Measurements from ENCODE around the gene HOXA7. TPM values are rescaled to one million over a fixed set of nuclear protein-coding genes. Genes with fewer than 3 reads are reported as not detected.

Gene HOXA7
- total RNA-seq, 1 donor from 2014 or later: 8.8 TPM

DNA sequence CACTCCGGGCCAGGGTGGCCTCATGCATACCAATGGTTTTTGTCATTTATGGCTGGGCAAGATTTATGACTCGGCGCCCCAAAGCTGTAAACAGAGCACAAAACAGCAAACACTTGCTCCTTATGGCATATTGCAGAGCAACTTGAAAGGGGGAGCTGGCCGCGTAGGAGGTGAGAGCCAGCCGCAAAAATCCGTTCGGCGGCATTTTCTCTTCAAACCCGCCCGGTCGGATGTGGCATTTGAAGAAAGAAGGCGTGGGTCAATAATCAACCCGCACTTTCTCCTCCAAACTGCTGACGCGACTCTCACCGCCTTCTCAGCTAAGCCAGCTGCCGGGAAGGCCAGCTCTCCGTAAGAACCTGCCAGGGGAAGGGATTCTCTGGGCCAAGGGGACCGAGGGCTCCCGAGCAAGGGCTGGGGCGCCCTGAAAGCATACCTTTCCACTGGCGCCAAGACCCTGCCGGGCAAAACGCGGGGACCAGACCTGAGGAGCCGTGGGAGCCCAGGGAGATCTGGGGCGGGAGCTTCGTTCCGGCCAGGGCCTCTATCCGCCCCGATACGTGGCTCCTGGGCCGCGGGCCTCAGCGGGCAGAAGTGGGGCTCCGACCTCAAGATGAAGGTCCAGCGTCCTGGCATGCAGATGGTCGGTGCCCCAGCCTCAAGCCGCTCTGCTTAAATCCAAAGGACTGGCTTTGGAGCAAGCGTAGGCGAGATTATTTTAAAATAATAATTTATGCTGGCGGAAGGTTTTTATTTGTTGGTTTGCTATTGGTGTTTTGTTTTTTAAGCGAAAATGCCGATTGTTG is 41.1 kb downstream of the HOXA7 start:
- H3K27ac Mint-ChIP-seq (ENCODE audit: unreplicated experiment): no peak overlapping the region
- H3K4me1 Mint-ChIP-seq: peaks cover 27% of the 10 kb centered on the region
- no peaks in the 10 kb centered on the region for H3K9me3 Mint-ChIP-seq
- peak overlapping the region; percentile 87 for H3K4me3 Mint-ChIP-seq
- TF ChIP-seq, protein P1, sequence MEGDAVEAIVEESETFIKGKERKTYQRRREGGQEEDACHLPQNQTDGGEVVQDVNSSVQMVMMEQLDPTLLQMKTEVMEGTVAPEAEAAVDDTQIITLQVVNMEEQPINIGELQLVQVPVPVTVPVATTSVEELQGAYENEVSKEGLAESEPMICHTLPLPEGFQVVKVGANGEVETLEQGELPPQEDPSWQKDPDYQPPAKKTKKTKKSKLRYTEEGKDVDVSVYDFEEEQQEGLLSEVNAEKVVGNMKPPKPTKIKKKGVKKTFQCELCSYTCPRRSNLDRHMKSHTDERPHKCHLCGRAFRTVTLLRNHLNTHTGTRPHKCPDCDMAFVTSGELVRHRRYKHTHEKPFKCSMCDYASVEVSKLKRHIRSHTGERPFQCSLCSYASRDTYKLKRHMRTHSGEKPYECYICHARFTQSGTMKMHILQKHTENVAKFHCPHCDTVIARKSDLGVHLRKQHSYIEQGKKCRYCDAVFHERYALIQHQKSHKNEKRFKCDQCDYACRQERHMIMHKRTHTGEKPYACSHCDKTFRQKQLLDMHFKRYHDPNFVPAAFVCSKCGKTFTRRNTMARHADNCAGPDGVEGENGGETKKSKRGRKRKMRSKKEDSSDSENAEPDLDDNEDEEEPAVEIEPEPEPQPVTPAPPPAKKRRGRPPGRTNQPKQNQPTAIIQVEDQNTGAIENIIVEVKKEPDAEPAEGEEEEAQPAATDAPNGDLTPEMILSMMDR (conservative IDR thresholded peaks at IDR 0.05): no peak
- peaks cover 96% of the 10 kb centered on the region for H3K27me3 Mint-ChIP-seq (ENCODE audit: low read depth)
- no peak for DNase-seq (ENCODE audit: low read depth, low spot score)
- peaks cover 3% of the 10 kb centered on the region for H3K36me3 Mint-ChIP-seq (ENCODE audit: low read depth)

DNA sequence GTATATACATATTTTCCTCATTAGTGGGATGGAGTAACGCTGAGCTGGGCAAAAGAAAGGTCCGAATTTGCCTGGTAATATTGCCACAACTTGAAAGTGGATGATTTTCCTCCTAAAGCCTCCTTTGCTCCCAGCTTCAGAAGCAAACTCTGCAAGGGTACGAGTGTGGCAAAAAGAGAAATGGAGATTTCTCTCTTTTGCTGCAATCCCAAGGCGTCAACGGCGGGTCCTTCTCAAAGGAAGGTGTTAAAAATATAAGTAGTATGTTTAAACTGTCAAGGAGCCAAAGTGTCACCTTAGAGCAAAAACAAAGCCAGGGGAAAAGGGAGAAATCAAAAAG is 41.6 kb downstream of the HOXA7 start:
- peaks cover 30% of the 10 kb centered on the region for H3K4me1 Mint-ChIP-seq
- peak overlapping the region; percentile 87 for H3K4me3 Mint-ChIP-seq
- peaks cover 4% of the 10 kb centered on the region for H3K36me3 Mint-ChIP-seq (ENCODE audit: low read depth)
- no peaks in the 10 kb centered on the region for H3K9me3 Mint-ChIP-seq
- peaks cover 96% of the 10 kb centered on the region for H3K27me3 Mint-ChIP-seq (ENCODE audit: low read depth)
- TF ChIP-seq, protein P1 (conservative IDR thresholded peaks at IDR 0.05): no peak
- DNase-seq (ENCODE audit: low read depth, low spot score): no peak
- no peak overlapping the region for H3K27ac Mint-ChIP-seq (ENCODE audit: unreplicated experiment)

GRCh38 chr7:27113991-27114769 is 42.3 kb downstream of the HOXA7 start:
- Mint-ChIP-seq H3K27me3 (ENCODE audit: low read depth) (peaks cover 96% of the 10 kb centered on the region), H3K36me3 (ENCODE audit: low read depth) (peaks cover 9% of the 10 kb centered on the region), H3K4me1 (peaks cover 36% of the 10 kb centered on the region), H3K27ac (ENCODE audit: unreplicated experiment) (peak overlapping the region; percentile 20), H3K4me3 (peak overlapping the region; percentile 83), H3K9me3 (no peaks in the 10 kb centered on the region)
- DNase-seq (ENCODE audit: low read depth, low spot score): no peak
- TF ChIP-seq, protein P1 (conservative IDR thresholded peaks at IDR 0.05): no peak

DNA sequence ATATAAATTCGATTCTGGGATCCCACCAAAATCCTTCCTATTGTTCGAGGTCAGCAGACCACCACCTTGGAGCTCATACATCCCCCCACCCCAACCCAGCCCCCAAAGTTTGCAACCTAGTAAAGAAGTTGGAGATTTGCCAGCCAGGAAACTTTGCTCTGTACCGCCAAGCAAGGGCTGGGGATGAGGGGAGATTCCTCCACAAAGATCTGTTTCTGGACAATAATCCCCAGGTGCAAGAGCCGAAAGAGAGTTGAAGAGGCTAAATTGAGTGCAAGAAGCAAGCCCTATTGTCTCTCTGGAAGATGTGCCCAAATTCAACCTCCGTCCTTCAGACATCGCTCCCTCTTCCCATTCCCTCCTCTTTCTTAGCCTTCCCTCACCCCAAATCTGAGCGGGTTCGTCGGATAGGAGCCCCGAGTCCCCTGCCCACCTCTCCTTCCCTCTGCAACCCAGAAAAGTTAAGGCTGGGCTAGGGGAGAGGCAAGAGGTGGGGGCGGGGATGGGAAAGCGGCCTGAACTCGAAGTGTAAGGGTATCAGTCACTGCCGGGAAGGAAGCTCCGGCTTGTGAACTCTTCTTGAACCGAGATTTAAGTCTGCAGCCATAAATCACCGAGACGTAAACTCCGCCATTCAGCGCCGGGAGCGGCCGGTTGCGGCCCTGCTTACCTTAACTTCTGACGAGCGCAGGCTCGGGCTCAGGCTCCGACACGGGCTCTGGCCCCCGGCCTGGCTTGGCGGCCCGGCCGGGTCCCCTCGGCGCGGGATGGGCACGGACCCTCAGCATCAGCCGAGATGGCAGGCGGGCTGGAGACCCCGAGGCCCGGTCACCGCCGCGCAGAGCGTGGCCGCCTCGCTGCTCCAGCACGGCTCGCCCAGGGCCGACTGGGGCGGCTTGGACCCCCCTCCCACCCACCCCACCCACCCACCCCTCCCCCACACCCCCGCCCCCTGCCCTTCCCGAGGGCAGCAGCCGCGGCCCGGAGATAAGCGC is 43.2 kb downstream of the HOXA7 start:
- H3K27ac Mint-ChIP-seq (ENCODE audit: unreplicated experiment): no peak overlapping the region
- TF ChIP-seq, protein P1 (conservative IDR thresholded peaks at IDR 0.05): no peak
- peak overlapping the region; percentile 89 for H3K4me3 Mint-ChIP-seq
- H3K4me1 Mint-ChIP-seq: peaks cover 44% of the 10 kb centered on the region
- DNase-seq (ENCODE audit: low read depth, low spot score): no peak
- no peaks in the 10 kb centered on the region for H3K9me3 Mint-ChIP-seq
- peaks cover 9% of the 10 kb centered on the region for H3K36me3 Mint-ChIP-seq (ENCODE audit: low read depth)
- H3K27me3 Mint-ChIP-seq (ENCODE audit: low read depth): peaks cover 96% of the 10 kb centered on the region

DNA sequence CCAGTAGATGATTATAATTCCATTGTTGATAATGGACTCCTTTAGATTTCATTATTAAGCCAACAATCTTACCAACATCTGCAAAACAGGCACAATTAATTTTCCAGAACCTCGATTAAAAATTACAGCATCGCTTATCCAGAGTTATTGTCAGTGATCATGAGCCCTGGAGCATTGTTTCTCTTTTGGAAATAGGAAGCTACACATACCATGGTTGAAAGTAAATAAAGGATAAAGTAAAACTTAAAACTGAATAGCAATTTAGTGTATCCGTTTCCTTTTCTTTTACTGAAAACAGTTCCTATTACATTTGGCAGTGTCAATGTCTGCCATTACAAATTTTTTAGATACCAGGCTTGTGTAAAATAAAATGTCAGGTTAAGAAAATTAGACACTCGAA is 44.1 kb downstream of the HOXA7 start:
- H3K27ac Mint-ChIP-seq (ENCODE audit: unreplicated experiment): no peak overlapping the region
- H3K36me3 Mint-ChIP-seq (ENCODE audit: low read depth): peaks cover 9% of the 10 kb centered on the region
- H3K9me3 Mint-ChIP-seq: no peaks in the 10 kb centered on the region
- H3K27me3 Mint-ChIP-seq (ENCODE audit: low read depth): peaks cover 96% of the 10 kb centered on the region
- H3K4me1 Mint-ChIP-seq: peaks cover 49% of the 10 kb centered on the region
- TF ChIP-seq, protein P1 (conservative IDR thresholded peaks at IDR 0.05): no peak
- DNase-seq (ENCODE audit: low read depth, low spot score): no peak
- H3K4me3 Mint-ChIP-seq: peak overlapping the region; percentile 86

Measured in neural crest cell (in vitro differentiated cells).